H54 (cell line): ENCODE data around the gene TMEM9B.

Experiments used
- DNase-seq: peaks from one replicate; pipeline ENCODE4 v3.0.0; 2011; ENCODE audit warnings: low spot score, mixed read lengths; ENCODE audit not compliant: insufficient read length
- FAIRE-seq: peaks from 3 replicates; lab custom pipeline; 2011; peaks lifted over from hg19 to GRCh38; lab: Jason Lieb, UNC
- POLR2A ChIP-seq: IDR thresholded peaks from 2 replicates; pipeline ENCODE4 v1.6.1; 2011; ENCODE audit warnings: low read depth, mild to moderate bottlenecking, low read length

The TMEM9B gene

DNA sequence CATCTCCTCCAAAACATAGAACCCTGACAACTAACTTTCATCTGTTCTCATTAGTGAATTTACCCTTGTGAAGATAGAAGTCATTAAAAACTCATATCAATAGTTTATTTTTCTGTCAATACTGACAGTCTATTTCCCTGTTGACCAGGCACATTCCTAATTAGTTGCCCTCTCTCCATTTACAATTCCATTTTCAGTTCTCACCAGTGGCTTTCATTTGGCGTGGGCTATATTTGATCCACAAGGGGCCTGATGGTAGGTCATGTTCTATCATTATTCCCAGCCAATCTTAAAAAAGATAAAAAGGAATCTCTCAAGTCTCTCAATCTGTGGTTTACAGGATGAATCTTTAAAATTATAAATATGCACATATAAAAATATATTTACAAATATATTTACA lies 57.1 kb downstream of the TMEM9B start:
- no peak for TF ChIP-seq POLR2A
- no peak for DNase-seq
- FAIRE-seq = no peak

DNA sequence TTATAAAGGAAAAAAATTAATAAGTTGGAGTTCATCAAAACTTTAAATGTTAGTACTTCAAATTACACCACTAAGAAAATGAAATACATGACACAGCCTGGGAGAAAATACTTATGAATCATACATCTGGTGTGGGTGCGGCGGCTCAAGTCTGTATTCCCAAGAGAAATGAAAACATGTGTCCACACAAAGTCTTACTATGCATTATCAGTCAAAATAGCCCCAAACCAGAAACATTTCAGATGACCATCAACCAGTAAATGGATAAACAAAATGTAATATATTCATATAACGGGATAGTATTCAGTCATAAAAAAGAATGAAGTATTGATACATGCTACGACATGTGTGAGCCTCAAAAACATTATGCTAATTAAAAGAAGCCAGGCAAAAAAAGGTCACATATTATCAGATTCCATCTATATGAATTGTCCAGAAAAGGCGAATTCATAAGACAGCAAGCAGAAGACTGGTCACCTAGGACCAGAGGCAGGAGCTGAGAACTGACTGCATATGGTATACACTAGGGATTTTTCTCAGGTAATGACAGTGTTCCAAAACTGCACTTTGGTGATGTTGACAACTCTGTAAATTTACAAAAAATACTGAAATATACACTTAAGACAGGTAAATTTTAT lies 58.6 kb downstream of the TMEM9B start:
- TF ChIP-seq POLR2A = no peak
- no peak for DNase-seq
- FAIRE-seq = peak; percentile 83

DNA sequence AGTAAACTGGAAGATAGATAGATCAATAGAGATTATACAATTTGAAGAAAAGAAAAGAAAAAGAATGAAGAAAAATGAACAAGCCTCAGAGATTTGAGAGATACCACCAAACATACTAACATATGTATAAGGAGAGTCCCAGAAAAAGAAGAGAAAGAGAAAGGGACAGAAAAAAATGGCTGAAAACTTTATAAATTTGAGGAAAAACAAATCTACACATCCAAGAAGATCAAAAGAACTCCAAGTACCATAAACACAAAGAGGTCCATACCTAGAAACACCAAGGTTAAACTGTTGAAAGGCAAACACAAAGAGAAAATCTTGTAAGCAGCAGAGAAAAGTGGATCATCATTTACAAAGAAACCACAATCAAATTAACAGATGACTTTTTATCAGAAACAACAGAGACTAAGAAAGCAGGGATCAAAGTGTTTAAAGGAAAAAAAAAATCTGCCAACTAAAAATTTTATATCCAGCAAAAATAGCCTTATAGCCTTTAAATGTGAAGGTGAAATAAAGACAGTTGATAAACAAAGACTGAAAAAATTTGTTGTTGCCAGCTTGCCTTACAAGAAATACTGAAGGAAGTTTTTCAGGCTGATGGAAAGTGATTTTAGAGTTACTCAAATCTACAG lies 65.0 kb downstream of the TMEM9B start:
- FAIRE-seq = peak; percentile 33
- DNase-seq = no peak
- TF ChIP-seq POLR2A = no peak
